ENCODE measurements around the gene PTPRT.

The PTPRT gene

GRCh38 chr20:42125426-42125825 is 1064.3 kb downstream of the PTPRT start:
- POLR2A ChIA-PET, result no interaction called here

GRCh38 chr20:42123981-42124473 is 1065.7 kb downstream of the PTPRT start:
- TF ChIP-seq INSM2 (tag by site-specific recombination; IDR thresholded peaks at IDR 0.05), result no peak
- CTCF ChIA-PET, result no interaction called here
- POLR2A ChIA-PET, result no interaction called here
- Histone ChIP-seq H3K9me3 (ENCODE audit: control insufficient read depth, insufficient read depth, low read depth, low read length) (no peaks in the 10 kb centered on the region), H3K36me3 (ENCODE audit: control insufficient read depth in 2 of 2, insufficient read depth in 1 of 2, low read length in 2 of 2) (no peaks in the 10 kb centered on the region), H3K4me3 (ENCODE audit: low read depth, low read length) (no peak overlapping the region), H3K27ac (ENCODE audit: extremely low read depth, low read depth, low read length) (no peak overlapping the region), H3K4me1 (ENCODE audit: control insufficient read depth, insufficient read depth, low read length) (no peaks in the 10 kb centered on the region)

More at GRCh38 chr20:42125426-42125825, 1064.3 kb downstream of the PTPRT start:
- Histone ChIP-seq H3K36me3 (ENCODE audit: control insufficient read depth in 2 of 2, insufficient read depth in 1 of 2, low read length in 2 of 2) (no peaks in the 10 kb centered on the region), H3K4me3 (ENCODE audit: low read depth, low read length) (no peak overlapping the region), H3K9me3 (ENCODE audit: control insufficient read depth, insufficient read depth, low read depth, low read length) (no peaks in the 10 kb centered on the region), H3K27ac (ENCODE audit: extremely low read depth, low read depth, low read length) (no peak overlapping the region), H3K4me1 (ENCODE audit: control insufficient read depth, insufficient read depth, low read length) (no peaks in the 10 kb centered on the region)
- no peak for TF ChIP-seq ZNF423 (tag by site-specific recombination; IDR thresholded peaks at IDR 0.05)
- no peak for TF ChIP-seq IKZF3 (tag by site-specific recombination; IDR thresholded peaks at IDR 0.05)
- no peak for TF ChIP-seq ZFP41 (tag by site-specific recombination; IDR thresholded peaks at IDR 0.05; ENCODE audit: borderline replicate concordance)
- CTCF ChIA-PET, result no interaction called here

DNA sequence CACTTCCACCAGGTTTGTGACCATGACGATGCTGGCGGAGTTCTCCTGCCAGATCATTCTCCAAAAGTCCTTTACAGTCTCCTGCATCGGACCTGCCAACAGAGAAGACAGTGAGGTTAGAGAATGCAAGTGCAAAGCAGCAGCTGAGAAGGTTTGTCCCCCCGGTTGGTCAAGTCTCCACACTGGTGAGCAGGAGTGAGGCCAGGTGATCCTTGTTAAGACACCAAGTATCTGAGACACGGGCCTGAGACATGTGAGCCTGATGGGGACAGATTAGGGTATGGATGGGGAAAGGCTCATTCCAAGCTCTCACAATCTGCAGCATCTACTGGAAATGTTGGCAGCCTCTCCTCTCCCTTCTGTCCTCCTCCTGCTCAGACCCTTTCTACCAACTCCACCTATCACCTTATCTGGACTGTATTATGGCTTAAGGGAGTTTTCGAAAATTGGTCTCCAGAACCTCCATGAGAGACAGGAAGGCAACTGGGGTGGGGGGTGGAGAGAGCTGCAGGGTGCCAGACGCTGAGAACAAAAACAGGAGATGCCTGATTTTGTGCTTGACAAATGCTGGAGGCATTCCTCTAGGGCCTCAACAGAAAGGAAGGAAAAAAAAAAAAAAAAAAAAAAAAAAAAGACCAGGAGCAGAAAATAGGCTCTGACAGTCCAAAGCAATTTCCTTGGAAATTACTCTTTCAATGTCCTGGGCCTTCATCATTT is 1071.1 kb downstream of the PTPRT start:
- H3K4me1 ChIP-seq (ENCODE audit: control insufficient read depth, insufficient read depth, low read length), result no peaks in the 10 kb centered on the region
- ChIA-PET POLR2A (no interaction called here), CTCF (interaction anchor here (0.6 kb wide), 1 partner anchor 30 kb away, joined by 3 read pairs; no protein-coding TSS in a partner anchor)
- H3K36me3 ChIP-seq (ENCODE audit: control insufficient read depth in 2 of 2, insufficient read depth in 1 of 2, low read length in 2 of 2), result no peaks in the 10 kb centered on the region
- H3K4me3 ChIP-seq (ENCODE audit: low read depth, low read length), result no peak overlapping the region
- H3K27ac ChIP-seq (ENCODE audit: extremely low read depth, low read depth, low read length), result no peak overlapping the region
- H3K9me3 ChIP-seq (ENCODE audit: control insufficient read depth, insufficient read depth, low read depth, low read length), result no peaks in the 10 kb centered on the region
- TF ChIP-seq KLF9 (tag by site-specific recombination; IDR thresholded peaks at IDR 0.05; ENCODE audit: low read depth), result no peak
- TF ChIP-seq REPIN1 (tag by site-specific recombination; IDR thresholded peaks at IDR 0.05; ENCODE audit: low read depth), result no peak
- no peak for TF ChIP-seq ZBTB44 (tag by site-specific recombination; IDR thresholded peaks at IDR 0.05)
- TF ChIP-seq, protein P1, sequence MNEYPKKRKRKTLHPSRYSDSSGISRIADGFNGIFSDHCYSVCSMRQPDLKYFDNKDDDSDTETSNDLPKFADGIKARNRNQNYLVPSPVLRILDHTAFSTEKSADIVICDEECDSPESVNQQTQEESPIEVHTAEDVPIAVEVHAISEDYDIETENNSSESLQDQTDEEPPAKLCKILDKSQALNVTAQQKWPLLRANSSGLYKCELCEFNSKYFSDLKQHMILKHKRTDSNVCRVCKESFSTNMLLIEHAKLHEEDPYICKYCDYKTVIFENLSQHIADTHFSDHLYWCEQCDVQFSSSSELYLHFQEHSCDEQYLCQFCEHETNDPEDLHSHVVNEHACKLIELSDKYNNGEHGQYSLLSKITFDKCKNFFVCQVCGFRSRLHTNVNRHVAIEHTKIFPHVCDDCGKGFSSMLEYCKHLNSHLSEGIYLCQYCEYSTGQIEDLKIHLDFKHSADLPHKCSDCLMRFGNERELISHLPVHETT (tag by site-specific recombination; IDR thresholded peaks at IDR 0.05), result no peak
- no peak for TF ChIP-seq ZNF175 (tag by site-specific recombination; IDR thresholded peaks at IDR 0.05)
- TF ChIP-seq, protein P2, sequence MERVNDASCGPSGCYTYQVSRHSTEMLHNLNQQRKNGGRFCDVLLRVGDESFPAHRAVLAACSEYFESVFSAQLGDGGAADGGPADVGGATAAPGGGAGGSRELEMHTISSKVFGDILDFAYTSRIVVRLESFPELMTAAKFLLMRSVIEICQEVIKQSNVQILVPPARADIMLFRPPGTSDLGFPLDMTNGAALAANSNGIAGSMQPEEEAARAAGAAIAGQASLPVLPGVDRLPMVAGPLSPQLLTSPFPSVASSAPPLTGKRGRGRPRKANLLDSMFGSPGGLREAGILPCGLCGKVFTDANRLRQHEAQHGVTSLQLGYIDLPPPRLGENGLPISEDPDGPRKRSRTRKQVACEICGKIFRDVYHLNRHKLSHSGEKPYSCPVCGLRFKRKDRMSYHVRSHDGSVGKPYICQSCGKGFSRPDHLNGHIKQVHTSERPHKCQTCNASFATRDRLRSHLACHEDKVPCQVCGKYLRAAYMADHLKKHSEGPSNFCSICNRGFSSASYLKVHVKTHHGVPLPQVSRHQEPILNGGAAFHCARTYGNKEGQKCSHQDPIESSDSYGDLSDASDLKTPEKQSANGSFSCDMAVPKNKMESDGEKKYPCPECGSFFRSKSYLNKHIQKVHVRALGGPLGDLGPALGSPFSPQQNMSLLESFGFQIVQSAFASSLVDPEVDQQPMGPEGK (tag by site-specific recombination; IDR thresholded peaks at IDR 0.05), result no peak
- TF ChIP-seq KLF16 (tag by site-specific recombination; IDR thresholded peaks at IDR 0.05), result no peak
- TF ChIP-seq PRDM6 (tag by site-specific recombination; IDR thresholded peaks at IDR 0.05), result no peak
- no peak for TF ChIP-seq ZNF585B (tag by site-specific recombination; IDR thresholded peaks at IDR 0.05)
- TF ChIP-seq, protein P3, sequence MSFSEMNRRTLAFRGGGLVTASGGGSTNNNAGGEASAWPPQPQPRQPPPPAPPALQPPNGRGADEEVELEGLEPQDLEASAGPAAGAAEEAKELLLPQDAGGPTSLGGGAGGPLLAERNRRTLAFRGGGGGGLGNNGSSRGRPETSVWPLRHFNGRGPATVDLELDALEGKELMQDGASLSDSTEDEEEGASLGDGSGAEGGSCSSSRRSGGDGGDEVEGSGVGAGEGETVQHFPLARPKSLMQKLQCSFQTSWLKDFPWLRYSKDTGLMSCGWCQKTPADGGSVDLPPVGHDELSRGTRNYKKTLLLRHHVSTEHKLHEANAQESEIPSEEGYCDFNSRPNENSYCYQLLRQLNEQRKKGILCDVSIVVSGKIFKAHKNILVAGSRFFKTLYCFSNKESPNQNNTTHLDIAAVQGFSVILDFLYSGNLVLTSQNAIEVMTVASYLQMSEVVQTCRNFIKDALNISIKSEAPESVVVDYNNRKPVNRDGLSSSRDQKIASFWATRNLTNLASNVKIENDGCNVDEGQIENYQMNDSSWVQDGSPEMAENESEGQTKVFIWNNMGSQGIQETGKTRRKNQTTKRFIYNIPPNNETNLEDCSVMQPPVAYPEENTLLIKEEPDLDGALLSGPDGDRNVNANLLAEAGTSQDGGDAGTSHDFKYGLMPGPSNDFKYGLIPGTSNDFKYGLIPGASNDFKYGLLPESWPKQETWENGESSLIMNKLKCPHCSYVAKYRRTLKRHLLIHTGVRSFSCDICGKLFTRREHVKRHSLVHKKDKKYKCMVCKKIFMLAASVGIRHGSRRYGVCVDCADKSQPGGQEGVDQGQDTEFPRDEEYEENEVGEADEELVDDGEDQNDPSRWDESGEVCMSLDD (tag by site-specific recombination; IDR thresholded peaks at IDR 0.05), result no peak
- TF ChIP-seq KLF10 (tag by site-specific recombination; IDR thresholded peaks at IDR 0.05), result no peak
- no peak for TF ChIP-seq ZBTB17 (tag by site-specific recombination; IDR thresholded peaks at IDR 0.05)
- no peak for TF ChIP-seq ZNF121 (tag by site-specific recombination; IDR thresholded peaks at IDR 0.05)
- TF ChIP-seq EGR2 (tag by site-specific recombination; IDR thresholded peaks at IDR 0.05; ENCODE audit: low read depth), result no peak
- TF ChIP-seq ZNF624 (tag by site-specific recombination; IDR thresholded peaks at IDR 0.05), result no peak
